ENCODE measurements around the gene ZNF618.

ZNF618 gene

DNA sequence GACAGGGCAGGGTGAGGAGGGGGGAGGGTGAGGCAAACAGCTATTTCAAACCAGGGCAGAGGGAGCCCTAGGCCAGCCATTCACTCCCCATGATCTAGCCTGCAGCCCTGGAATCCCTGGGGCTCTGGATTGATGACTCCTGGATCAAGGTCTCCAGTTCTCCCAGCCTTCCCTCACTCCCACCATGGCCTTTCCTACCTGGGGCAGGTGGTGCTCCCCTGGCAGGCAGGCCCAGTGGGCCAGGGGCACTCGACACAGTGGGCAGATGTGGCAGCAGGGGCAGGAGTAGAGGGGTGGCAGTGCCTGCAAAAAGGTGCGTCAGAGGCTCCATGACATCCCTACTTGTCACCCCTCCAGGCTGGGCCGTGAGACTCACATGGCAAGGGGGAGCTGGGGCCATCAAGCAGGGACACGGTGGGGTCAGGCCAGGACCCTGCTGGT is 216.9 kb downstream of the ZNF618 start:
- H3K4me1 Mint-ChIP-seq (ENCODE audit: low read depth) = peaks cover 9% of the 10 kb centered on the region
- no peaks in the 10 kb centered on the region for H3K36me3 Mint-ChIP-seq
- H3K4me3 Mint-ChIP-seq = no peak overlapping the region
- no peak overlapping the region for H3K27ac Mint-ChIP-seq
- H3K27me3 Mint-ChIP-seq = peaks cover 21% of the 10 kb centered on the region
- no peaks in the 10 kb centered on the region for H3K9me3 Mint-ChIP-seq (ENCODE audit: low read depth)

DNA sequence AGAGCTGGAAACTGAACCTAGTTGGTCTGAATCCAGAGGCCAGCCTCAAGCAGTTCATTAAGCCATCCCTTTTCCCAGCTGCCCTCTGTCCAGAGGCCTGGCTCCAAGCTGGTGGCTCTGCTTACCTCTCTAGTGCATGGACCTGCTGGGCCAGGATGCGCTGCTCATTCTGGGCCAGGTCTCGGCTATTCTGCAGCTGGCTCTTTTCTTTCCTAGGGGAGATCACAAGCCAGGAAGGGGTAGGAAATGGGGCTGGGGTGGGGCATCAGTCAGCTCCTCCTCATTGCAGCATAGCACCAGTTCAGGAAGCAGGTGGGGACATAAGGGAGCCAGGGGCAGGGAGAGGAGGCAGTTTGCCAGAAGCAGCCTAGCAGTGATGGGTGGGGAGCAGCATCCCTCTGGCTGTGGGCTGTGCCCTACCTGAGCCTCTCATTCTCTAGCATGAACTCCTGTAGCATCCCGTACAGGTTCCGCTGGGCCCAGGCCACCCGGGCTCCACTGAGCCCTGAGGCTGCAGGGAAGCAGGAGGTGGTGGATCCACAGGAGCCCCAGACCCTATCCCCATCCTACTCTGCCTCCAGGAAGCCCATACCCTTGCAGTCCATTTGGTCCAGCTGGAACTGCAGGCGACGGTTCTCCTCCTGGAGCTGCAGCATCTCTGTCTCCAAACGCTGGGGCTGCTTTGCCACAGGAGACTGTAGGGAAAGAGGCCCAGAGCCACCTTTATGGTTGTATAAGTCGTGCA is 217.8 kb downstream of the ZNF618 start:
- no peaks in the 10 kb centered on the region for H3K36me3 Mint-ChIP-seq
- H3K27ac Mint-ChIP-seq = no peak overlapping the region
- H3K27me3 Mint-ChIP-seq = peaks cover 21% of the 10 kb centered on the region
- no peaks in the 10 kb centered on the region for H3K9me3 Mint-ChIP-seq (ENCODE audit: low read depth)
- no peak overlapping the region for H3K4me3 Mint-ChIP-seq
- peaks cover 9% of the 10 kb centered on the region for H3K4me1 Mint-ChIP-seq (ENCODE audit: low read depth)

DNA sequence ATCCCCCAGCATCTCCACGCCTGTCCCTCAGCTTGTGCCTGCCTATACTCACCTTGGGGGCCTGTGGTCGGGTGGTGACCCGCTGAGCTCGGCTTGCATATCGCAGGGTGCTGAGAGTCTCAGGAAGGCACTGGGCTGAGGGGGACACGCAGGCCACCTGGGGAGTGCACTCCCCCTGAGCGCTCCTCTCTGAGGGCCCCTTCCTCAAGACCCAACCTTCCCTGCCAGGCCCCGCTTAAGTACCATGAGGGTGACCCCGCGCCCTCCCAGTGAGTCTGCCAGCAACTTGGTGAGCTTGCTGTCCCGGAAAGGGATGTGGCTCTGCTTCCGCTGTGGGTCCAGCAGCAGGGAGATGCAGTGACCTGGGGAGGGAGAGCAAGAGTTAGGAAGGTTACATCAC is 218.9 kb downstream of the ZNF618 start:
- H3K36me3 Mint-ChIP-seq = no peaks in the 10 kb centered on the region
- H3K4me1 Mint-ChIP-seq (ENCODE audit: low read depth) = peaks cover 9% of the 10 kb centered on the region
- no peak overlapping the region for H3K4me3 Mint-ChIP-seq
- no peak overlapping the region for H3K27ac Mint-ChIP-seq
- H3K27me3 Mint-ChIP-seq = peaks cover 21% of the 10 kb centered on the region
- H3K9me3 Mint-ChIP-seq (ENCODE audit: low read depth) = no peaks in the 10 kb centered on the region

DNA sequence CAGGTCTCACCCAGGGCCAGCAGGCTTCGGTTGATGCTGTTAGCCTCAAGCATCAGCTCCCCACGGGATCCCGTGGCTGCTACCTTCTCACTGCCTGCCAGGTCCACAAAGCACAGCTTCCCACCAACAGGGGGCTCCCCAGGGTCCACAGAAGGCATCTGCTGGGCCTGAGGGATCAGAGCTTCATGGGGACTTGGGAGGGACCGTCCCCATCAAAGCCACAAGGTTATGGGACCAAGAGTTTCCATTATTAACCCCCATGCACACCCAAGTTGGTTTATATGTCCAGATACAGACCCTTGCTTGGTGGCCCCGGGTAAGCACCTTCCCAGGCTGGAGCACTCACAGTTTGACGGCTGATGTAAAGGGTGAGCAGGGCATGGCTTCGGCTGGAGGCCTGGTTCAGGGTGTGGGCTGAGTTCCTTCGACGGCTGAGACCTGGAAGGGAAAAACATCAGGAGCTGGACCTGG is 220.0 kb downstream of the ZNF618 start:
- H3K36me3 Mint-ChIP-seq = no peaks in the 10 kb centered on the region
- no peaks in the 10 kb centered on the region for H3K9me3 Mint-ChIP-seq (ENCODE audit: low read depth)
- H3K27ac Mint-ChIP-seq = no peak overlapping the region
- peaks cover 21% of the 10 kb centered on the region for H3K27me3 Mint-ChIP-seq
- H3K4me3 Mint-ChIP-seq = no peak overlapping the region
- peaks cover 9% of the 10 kb centered on the region for H3K4me1 Mint-ChIP-seq (ENCODE audit: low read depth)

DNA sequence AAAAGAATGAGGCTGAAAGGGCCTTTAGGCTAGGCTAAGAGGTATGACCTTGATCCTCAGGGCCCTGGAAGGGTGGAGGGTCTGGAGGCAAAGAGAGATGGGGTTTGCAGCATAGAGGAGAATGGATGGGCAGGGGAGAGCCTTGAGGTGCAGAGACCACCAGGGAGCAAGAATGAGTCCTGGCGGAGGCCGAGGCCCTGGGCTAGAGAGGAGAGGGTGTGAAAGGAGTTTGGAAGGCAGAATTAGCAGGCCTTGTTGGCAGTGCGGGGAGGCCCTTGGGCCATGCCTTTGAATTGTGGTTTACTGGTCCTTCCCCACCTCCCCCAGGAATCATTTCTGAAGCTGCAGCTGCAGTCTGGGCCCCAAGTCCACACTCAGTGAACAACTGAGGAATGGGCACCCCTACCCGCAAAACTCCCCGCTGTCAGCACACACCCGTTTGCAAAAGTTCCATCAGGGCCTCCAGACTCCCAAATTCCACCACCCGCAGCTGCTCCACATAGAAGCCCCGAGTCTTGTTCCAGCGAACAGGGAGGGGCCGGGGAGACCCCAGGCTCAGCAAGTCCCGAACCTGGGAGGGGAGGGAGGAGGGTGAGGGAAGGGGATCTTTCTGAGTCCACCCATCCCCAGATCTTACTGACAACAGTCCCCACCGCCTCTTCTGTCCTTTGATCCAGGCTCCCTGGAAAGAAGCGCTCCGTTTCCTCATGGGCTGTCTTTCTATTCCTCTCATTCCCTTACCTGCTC is 220.9 kb downstream of the ZNF618 start:
- Mint-ChIP-seq H3K27ac (no peak overlapping the region), H3K9me3 (ENCODE audit: low read depth) (peaks cover 5% of the 10 kb centered on the region), H3K4me3 (peak overlapping the region; percentile 74), H3K4me1 (ENCODE audit: low read depth) (peaks cover 9% of the 10 kb centered on the region), H3K27me3 (peaks cover 25% of the 10 kb centered on the region), H3K36me3 (peaks cover 4% of the 10 kb centered on the region)

DNA sequence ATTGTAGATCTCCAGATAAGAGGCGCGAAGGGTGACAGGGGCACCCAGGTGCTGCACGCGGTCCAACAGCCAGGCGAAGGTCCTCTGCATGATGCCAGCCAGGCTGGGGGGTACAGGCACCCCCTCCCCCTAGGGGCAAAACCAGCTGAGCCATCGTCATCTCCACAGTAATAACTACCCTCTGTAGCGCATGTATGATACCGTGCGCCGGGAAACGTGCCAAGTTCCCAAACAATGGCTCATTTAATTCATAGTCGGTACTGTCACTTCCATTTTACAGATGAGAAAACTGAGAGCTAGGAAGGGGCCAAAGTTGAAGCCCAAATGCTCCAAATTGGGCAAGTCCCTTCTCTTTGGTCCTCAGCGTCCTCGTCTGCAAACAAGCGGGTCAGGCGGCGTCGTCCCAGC is 221.5 kb downstream of the ZNF618 start:
- H3K27ac Mint-ChIP-seq = no peak overlapping the region
- H3K4me1 Mint-ChIP-seq (ENCODE audit: low read depth) = peaks cover 9% of the 10 kb centered on the region
- peaks cover 7% of the 10 kb centered on the region for H3K9me3 Mint-ChIP-seq (ENCODE audit: low read depth)
- peaks cover 27% of the 10 kb centered on the region for H3K27me3 Mint-ChIP-seq
- H3K36me3 Mint-ChIP-seq = peaks cover 4% of the 10 kb centered on the region
- H3K4me3 Mint-ChIP-seq = peak overlapping the region; percentile 74

DNA sequence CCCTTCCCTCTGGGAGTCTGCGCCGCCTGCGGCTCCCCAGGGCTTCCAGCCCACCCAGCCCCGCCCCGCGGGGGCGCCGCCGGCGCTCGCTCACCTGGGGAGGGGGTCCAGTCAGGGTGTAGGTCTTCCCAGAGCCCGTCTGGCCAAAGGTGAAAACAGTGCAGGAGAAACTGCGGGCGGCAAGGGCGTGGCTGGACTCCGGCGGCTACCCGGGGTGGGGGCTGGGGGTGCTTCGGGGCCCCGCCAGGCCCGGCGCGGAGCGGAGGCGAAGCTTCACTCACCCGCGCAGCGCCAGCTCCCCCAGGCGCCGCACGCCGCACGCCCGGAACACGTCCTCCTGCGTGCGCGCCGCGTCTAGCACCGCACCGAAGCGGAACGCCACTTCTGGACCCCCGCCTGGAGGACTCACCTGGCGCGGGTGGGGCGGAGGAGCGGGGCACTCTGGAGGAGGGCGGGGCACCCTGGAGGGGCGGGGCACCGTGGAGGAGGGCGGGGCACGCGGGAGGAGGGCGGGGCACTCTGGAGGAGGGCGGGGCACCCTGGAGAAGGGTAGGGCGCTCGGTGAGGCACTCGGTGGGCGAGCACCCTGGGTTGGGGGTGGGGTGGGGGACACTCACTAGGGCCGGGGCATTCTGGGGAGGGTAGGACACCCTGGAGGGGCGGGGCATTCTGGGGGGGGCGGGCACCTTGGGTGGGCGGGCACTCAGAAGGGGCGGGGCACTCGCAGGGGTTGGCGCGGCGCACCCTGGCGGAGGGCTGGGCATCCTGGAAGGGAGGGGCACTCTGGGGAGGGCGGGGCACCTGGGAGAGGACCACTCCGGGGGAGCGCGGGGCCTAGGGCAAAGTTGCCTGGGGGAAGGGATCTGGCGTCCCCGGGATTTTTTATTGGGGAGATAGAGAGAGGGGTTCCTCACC is 222.2 kb downstream of the ZNF618 start:
- Mint-ChIP-seq H3K4me1 (ENCODE audit: low read depth) (peaks cover 9% of the 10 kb centered on the region), H3K27me3 (peaks cover 26% of the 10 kb centered on the region), H3K9me3 (ENCODE audit: low read depth) (peaks cover 8% of the 10 kb centered on the region), H3K27ac (no peak overlapping the region), H3K36me3 (peaks cover 4% of the 10 kb centered on the region), H3K4me3 (no peak overlapping the region)

DNA sequence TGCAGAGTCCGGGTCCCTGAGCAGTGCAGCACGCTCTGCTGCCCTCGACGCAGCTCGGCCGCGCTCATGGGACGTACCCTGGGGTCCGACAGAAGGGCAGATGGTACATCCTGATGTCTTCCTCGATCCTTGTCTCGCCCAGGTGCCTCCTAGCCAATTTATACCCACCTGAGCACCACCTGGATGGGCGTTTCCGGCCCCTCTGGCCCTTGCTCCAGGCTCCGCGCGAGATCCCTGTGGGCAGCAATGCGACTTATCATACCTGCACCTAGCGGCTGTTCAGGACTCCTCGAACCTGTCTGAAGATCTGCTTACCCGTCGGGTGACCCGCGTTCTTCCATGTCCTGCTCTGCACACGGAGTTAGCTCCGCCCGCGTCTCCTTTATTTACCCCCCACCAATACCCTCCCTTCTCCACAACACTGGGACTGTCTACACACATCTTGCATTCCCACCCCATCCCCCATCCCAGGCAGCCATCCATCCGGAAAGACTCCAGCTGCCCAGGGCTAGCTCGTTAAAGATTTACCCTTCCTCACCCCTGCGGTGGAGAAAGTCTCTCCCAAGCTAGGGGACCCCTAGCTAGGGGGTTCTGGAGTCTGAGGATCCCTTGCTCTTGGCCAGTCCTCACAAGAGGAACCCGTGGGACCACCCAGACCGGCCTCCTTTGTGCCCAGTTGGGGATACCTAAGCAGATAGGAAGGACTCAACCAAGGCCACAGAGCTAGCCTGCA is 223.0 kb downstream of the ZNF618 start, which contains the start of gene KIF12:
KIF12 (minus strand) TSS at position 357 of the 733 bp plus-strand sequence; CDS start at position 341, 16 bp downstream.
- Mint-ChIP-seq H3K27ac (no peak within 1 kb of the TSS), H3K36me3 (peaks cover 4% of the 10 kb centered on the region), H3K27me3 (peaks cover 26% of the 10 kb centered on the region), H3K4me3 (peak within 1 kb of the TSS; percentile 13), H3K9me3 (ENCODE audit: low read depth) (peaks cover 8% of the 10 kb centered on the region), H3K4me1 (ENCODE audit: low read depth) (peaks cover 9% of the 10 kb centered on the region)

DNA sequence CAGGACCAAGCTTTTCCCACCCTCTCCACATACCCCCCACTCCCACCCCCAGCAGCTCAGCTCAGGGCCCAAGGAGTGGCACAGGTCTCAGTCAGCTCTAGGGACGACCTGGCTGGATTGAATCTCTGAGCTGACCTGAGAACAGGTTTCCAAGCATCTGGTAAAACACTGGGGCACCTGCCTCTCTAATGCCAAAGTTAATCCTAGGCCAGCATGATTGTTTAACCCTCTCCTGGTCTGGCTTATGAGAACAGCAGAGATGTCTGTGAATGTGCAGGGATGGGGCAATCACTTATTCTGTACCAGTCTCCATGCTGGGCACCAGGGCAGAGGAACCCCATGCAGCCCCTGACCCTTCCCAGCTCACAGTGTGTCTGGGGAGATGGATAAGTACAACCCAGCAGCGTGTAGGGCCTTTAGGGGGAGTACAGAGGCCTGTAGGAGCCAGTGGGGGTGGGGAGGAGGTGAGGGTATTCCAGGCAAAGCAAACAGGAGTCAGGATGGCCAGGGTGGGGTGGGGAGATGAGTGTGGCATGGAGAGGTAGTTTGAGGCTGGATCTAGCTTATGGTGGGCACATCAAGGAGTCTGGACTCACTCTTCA is 223.7 kb downstream of the ZNF618 start:
- Mint-ChIP-seq H3K4me3 (no peak overlapping the region), H3K27me3 (peaks cover 23% of the 10 kb centered on the region), H3K4me1 (ENCODE audit: low read depth) (peaks cover 9% of the 10 kb centered on the region), H3K9me3 (ENCODE audit: low read depth) (peaks cover 8% of the 10 kb centered on the region), H3K36me3 (peaks cover 4% of the 10 kb centered on the region), H3K27ac (no peak overlapping the region)

DNA sequence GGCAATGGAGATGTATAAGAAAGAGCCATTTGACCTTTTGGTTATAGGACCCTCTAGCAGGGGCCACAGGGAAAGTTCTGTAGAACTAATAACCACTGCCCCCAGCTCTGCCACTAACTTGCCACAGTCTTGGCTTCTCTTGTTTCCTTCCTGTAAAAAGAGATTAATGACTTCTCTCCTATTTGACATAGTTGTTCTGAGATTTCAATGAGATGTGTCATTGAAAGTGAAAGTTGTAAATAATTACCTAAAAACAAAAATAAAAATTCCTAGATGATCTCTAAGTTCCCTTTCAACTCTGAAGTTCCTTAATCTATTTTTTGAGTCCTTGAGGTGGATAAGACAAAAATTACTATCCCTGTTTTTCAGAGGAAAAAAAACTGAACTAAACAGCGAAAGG is 224.4 kb downstream of the ZNF618 start:
- peaks cover 4% of the 10 kb centered on the region for H3K36me3 Mint-ChIP-seq
- H3K27me3 Mint-ChIP-seq = peaks cover 23% of the 10 kb centered on the region
- H3K9me3 Mint-ChIP-seq (ENCODE audit: low read depth) = peaks cover 8% of the 10 kb centered on the region
- no peak overlapping the region for H3K4me3 Mint-ChIP-seq
- H3K4me1 Mint-ChIP-seq (ENCODE audit: low read depth) = peaks cover 9% of the 10 kb centered on the region
- H3K27ac Mint-ChIP-seq = no peak overlapping the region

DNA sequence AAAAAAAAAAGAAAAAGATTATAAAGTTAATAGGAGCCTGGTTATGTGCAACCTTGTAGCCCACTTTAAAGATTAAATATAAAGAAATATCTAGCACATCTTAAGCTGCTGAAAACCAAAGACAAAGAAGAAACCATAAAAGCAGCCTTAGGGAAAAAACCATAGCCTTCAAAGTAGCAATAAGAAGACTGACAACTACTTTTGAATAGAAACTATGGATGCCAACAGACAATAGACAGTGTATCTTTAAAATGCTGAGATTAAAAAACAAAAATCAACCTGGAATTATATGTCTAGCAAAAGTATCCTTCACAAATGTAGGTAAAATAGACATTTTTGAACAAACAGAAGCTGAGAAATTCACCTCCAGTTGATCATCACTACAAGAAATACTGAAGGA is 226.4 kb downstream of the ZNF618 start:
- Mint-ChIP-seq H3K27ac (no peak overlapping the region), H3K9me3 (ENCODE audit: low read depth) (peaks cover 8% of the 10 kb centered on the region), H3K4me1 (ENCODE audit: low read depth) (peaks cover 3% of the 10 kb centered on the region), H3K27me3 (peaks cover 10% of the 10 kb centered on the region), H3K4me3 (no peak overlapping the region), H3K36me3 (peaks cover 4% of the 10 kb centered on the region)

DNA sequence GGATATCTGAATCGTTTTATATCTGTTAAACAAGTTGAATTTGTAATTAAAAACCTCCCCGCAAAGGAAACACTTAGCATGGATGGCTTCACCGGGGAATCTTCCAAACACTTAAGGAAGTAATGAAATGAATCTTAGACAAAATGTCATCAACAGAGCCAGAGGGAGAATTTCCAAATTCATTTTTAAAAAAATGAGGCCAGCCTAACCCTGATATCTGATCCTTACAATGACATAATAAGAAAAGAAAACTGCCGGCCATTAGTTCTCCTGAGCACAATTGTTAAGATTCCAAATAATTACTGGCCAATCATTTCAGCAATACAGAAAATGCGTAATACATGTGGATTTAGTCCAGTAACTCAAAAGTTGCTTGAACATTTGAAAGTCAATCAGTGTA is 229.1 kb downstream of the ZNF618 start:
- H3K27ac Mint-ChIP-seq = no peak overlapping the region
- H3K36me3 Mint-ChIP-seq = peaks cover 4% of the 10 kb centered on the region
- no peak overlapping the region for H3K4me3 Mint-ChIP-seq
- no peaks in the 10 kb centered on the region for H3K4me1 Mint-ChIP-seq (ENCODE audit: low read depth)
- peaks cover 8% of the 10 kb centered on the region for H3K9me3 Mint-ChIP-seq (ENCODE audit: low read depth)
- peaks cover 6% of the 10 kb centered on the region for H3K27me3 Mint-ChIP-seq
